HG02763 (cell line): ENCODE results near the gene CST9.

Source experiments
- ATAC-seq: cut with Tn5 transposase; IDR thresholded peaks from one replicate; pipeline ENCODE4 v1.9.1; 2021; ENCODE audit warnings: mild to moderate bottlenecking, moderate library complexity; ENCODE audit not compliant: unreplicated experiment

The CST9 gene, protein sequence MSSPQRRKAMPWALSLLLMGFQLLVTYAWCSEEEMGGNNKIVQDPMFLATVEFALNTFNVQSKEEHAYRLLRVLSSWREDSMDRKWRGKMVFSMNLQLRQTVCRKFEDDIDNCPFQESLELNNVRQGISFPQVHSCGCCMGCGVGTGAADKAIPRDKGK

DNA sequence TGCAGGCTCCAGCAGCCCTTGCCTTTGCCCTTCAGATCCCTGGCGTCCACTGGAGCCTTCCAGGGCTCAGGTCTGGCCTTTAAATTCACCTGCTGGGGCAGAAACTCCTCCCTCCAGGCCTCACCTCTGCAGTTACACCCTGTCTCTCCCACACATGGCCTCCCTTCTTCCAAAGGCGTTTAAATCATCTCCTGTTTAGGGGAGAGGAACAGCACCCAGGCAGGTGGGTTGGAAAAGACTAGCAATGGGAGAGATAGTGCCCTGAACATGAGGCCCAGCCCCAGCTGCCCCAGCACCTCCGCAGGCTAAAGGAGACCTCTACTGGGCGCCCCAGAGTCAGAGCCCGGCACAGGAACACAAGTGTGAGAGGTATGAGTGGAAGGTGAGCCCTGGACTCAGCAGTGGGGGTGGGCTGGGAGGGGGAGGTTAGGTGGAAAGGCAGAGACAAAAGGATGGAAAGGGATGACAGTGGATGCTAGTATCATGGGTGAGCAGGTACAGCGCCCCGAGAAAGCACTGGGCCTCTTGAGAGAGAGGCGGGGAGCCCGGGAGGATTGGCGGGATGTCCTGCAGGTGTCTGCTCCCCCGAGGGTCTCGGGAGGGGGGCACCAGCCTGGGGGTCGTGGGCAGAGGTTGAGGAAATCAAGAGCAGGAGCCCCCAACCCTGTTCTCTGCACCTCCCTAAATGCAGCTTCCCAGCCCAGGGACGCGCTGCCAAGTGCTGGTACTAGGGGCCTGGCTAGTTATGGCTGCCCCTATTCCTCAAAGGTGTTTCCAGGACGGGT, at the start of gene CST9:
Gene CST9 (minus strand): TSS at position 51 of the 785 bp plus-strand sequence. CDS start 53 bp downstream, outside the sequence.
- ATAC-seq, result no peak

DNA sequence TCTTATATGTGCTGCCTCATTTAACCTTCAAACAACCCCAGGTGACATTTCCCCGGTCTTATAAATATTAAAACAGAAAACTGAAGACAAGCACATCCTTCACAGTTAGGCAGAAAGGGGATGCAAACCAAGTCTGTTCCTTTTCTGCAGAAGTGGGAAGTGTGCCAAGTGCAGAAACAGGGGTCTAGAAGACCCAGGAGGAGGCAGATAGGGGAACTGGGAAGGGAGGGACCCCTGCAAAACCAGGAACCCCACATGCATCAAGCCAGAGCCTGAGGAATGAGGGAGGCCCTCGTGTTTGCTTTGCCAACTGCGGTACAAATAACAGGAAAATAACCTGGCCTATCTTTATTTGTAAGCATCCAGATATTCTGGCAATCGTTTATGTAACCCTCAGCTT, 49.0 kb upstream of the CST9 start:
- ATAC-seq, result no peak

- ATAC-seq, result no peak
Measured at GRCh38 chr20:23654000-23654399, 48.3 kb upstream of the CST9 start.

DNA sequence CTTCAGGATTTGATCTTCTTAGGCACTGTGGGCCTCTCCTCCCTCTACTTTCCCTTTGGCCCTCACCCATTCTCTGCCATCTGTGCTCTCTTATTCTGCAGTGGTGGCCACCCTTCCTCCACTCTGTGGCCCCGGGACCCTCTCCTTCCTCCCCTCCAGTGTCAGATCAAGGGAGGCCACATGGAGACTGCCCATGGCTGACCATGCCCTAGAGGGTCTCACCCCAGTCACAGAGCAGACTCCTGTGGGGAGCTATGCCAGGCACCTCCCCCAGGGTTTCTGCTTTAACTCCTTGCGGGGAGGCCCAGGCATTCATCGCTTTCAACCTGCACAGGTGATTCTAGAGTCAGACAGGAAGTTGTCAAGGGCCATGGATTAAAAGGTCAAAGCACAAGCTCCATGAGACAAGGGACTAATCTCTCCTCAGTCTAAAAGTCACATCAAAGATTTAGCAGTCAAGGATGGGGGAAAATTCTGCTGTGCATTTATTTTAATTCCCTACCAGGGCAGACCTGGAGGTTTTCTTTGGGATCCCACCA, 47.8 kb upstream of the CST9 start:
- no peak for ATAC-seq

DNA sequence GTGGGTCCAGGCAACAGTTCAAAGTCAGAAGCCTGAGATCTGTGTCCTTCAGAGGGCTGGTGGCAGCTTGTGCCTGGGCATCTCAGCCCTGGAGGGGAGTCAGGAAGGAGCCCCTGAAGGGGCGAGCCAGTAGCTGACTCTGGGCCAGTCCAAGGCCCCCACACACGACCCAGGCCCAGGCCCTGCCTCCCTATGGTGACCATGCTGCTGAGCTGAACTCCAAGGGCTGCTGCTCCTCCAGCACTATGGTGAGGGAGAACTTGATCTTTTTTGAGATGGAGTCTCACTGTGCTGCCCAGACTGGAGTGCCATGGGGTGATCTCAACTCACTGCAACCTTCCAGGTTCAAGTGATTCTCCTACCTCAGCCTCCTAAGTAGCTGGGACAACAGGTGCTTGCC, 47.2 kb upstream of the CST9 start:
- no peak for ATAC-seq

- no peak for ATAC-seq
Measured at GRCh38 chr20:23652371-23652770, 46.7 kb upstream of the CST9 start.

DNA sequence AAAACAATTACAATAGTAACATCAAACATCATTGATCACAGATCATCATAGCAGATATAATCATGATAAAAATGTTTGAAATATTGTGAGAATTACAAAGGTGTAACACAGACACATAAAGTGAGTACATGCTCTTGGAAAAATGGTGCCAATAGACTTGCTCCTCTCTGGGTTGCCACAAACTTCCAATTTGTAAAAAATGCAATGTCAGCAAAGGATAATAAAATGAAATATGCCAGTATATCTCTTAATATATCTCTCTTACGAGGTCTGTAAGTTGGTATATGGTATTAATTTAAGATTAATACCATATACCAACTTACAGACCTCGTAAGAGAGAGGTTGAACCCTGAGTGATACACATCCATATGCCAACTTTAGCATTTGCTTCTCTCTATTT, 45.4 kb upstream of the CST9 start:
- ATAC-seq, result no peak

DNA sequence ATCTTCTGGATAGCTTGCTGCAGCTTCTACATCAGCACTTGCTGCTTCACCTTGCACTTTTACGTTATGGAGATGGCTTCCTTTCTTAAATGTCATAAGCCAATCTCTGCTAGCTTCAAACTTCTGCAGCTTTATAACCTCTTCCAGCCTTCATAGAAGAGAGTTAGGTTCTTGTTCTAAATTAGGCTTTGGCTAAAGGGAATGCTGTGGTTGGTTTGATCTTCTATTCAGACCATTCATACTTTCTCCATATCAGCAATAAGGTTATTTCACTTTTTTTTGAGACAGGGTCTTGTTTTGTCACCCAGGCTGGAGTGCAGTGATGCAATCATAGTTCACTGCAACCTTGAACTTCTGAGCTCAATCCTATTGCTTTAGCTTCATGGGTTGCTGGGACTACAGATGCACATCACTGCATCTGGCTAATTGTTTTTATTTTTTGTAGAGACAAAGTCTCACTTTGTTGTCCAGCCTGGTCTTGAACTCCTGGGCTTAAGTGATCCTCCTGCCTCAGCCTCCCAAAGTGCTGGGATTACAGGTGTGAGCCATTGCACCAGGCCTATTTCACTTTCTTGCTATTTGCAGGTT, 44.2 kb upstream of the CST9 start:
- ATAC-seq, result no peak

- no peak for ATAC-seq
Measured at GRCh38 chr20:23649242-23649641, 43.5 kb upstream of the CST9 start.

- ATAC-seq, result no peak
Measured at GRCh38 chr20:23647346-23647745, 41.6 kb upstream of the CST9 start.

- ATAC-seq, result no peak
Measured at GRCh38 chr20:23646106-23646873, 40.6 kb upstream of the CST9 start.

DNA sequence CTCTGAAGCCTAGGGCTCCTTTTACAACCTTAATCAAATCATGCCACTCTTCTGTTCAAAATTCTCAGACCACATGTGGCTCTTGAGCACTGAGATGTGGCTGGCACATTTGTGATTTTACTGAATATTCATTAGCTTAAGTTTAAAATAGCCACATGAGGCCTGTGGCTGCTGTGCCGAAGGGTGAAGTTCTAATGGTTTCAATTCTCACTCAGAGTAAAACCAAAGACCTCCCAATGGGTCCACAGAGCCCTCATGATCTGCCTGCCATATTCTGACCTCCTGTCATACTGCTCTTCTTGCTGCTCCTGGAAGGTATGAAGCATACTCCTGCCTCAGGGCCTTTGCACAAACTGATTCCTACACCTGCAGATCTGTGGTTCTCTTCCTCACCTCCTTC, 39.9 kb upstream of the CST9 start:
- ATAC-seq, result no peak

DNA sequence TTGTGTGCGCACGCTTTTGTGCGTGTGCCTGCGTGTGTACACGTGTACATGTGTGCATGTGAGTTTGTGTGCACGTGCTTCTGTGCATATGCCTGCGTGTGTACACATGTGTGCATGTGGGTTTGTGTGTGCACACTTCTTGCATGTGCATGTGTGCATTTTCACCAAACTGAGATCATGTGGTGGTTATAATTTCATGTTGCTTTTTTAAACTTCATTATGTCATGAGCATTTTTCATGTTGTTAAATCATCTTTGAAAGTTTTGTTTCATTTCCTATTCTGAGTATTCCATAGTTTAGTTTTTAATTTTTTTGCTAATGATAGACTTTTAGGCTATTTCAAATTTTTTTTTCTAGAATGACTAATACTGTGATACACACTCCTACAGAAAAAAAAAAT, 38.4 kb upstream of the CST9 start:
- ATAC-seq, result no peak

- no peak for ATAC-seq
Measured at GRCh38 chr20:23643659-23644058, 37.9 kb upstream of the CST9 start.

DNA sequence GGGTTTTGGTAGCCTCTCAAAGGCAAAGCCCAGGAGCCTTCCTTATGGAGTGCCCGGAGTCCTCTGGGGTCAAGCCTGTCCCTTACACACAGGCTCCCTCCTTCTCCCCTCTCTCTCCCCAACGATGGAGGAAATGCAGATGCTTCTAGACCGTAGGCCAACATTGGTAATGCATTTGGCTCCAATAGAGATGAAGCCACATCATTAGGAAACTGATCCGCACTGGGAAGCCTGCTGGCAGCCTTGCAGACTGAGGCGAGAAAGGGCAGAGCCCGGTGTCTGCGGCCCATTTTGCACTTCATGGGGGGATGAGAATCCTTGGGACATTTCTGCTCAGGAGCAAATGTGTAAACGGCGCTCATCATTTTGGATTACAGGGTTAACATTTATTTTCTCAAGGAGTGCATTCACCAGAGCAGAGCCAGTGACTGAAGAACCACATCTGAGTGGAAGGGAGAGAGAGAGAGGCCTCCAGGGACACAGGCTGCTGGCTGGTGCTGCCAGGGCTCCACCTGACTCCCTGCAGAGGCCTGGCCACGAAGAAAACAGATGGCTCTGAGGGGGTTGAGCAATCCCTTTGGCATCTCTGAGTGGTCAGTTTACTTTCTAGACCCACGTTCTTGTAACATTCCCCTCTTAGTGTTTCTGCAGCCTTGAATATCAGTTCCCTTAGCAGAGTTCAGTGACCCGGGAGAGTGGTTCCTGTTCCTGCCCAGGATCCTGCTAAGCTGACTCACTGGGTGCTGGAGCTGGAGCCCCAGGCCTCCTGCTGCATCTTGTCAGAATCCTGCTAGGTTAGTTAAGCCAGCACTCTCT, 36.4 kb upstream of the CST9 start:
- no peak for ATAC-seq

DNA sequence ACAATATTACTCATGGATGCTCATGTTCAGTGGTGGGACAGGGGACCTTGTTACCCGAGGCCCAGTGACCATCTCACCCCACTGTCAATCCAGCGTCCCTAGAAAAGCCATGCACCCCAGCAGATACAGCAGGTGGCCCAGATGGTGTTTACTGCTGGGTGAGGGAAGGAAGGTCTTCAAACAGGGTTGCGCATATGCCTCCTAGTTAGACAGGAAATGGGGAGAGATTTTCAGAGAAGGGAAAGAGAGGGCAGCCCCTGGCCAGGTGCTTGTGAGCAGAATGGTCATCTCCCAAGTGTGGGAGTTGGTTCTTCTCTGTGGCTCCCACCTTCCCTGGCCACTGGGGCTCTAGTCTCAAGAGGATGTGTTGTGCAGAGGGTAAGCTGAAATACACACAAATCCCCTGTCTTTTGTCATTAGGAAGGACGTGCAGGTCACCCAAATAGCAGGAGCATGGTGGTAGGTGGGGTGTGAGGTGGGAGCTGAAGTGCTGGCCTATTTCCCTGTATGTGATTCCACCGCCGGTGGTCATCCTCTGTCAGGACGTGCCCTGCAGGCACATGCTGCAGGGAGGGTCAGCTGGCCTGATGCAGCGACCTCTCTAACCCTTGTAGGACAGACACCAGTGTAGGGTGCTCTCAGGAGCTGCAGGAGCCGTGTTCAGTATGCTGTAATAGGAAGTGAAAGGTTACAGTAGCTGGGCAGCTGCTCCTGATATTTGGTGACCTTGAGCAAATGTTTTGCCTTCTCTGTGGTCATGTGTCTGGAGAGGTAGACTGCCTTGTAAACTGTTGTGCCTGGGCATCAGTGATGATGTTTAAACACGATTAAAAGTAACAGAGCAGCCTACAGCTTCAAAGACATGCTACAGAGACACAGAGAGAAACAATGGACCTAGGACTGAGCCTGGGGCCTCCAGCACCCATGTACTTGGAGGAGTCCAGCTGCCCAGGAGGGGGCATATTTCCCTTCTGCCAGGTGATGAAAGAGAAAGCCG, 35.3 kb upstream of the CST9 start:
- no peak for ATAC-seq

DNA sequence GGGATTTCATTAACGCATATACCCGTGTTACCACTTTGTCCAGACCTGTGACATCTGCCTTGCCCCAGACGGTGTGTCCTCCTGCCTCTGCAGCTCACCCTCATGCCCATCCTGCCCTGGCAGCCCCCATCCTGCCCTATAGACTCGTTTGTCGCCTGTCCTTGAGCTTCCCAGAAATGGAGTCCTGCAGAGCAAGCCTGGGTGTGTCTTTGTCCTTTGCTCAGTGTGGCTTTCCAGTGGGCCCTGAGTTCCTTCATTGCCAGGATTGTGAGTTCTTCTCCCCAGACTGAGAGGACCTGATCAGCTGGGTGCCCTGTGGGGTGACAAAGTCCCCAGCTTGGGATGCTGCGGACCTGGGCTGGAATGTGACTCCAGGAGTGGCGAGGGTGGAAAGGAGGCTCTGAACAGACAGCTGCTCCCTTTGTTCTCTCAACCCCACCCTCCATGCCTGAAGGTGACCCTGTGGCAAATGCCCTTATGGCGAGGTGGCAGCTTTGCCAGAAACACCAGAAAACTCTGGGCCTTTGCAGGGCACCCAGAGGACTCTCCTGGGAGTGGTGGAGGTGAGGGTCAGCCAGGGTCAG, 34.4 kb upstream of the CST9 start:
- no peak for ATAC-seq

GRCh38 chr20:23639490-23639958, 33.8 kb upstream of the CST9 start:
- no peak for ATAC-seq

GRCh38 chr20:23638309-23638708, 32.6 kb upstream of the CST9 start:
- no peak for ATAC-seq
